ENCODE results near the gene G2E3.
A peak's percentile ranks its signal among the peaks of the same experiment; 100 is the strongest.

Gene G2E3

GRCh38 chr14:30547388-30548048 is 11.4 kb upstream of the G2E3 start:
- no peak for TF ChIP-seq CTCF (IDR thresholded peaks at IDR 0.05; ENCODE audit: extremely low read depth, missing control alignments)
- no peak for DNase-seq (ENCODE audit: low spot score)

GRCh38 chr14:30550335-30550734 is 8.6 kb upstream of the G2E3 start:
- DNase-seq (ENCODE audit: low spot score): no peak

GRCh38 chr14:30551460-30551859 is 7.5 kb upstream of the G2E3 start:
- no peak for DNase-seq (ENCODE audit: low spot score)
- TF ChIP-seq CTCF (IDR thresholded peaks at IDR 0.05; ENCODE audit: extremely low read depth, missing control alignments): no peak

More at GRCh38 chr14:30550335-30550734, 8.6 kb upstream of the G2E3 start:
- TF ChIP-seq CTCF (IDR thresholded peaks at IDR 0.05; ENCODE audit: extremely low read depth, missing control alignments): no peak

- TF ChIP-seq CTCF (IDR thresholded peaks at IDR 0.05; ENCODE audit: extremely low read depth, missing control alignments): no peak
- no peak for DNase-seq (ENCODE audit: low spot score)
Measured at GRCh38 chr14:30553311-30553989, 5.5 kb upstream of the G2E3 start.

- no peak for DNase-seq (ENCODE audit: low spot score)
- no peak for TF ChIP-seq CTCF (IDR thresholded peaks at IDR 0.05; ENCODE audit: extremely low read depth, missing control alignments)
Measured at GRCh38 chr14:30558362-30558674, 640 bp upstream of the G2E3 start.

- DNase-seq (ENCODE audit: low spot score): peak; percentile 31
Measured at GRCh38 chr14:30559638-30560091, 707 bp downstream of the G2E3 start.

More at GRCh38 chr14:30559638-30560091, 707 bp downstream of the G2E3 start:
- no peak for TF ChIP-seq CTCF (IDR thresholded peaks at IDR 0.05; ENCODE audit: extremely low read depth, missing control alignments)

Data from GM20000 (cell line).